GM10266 (cell line): ENCODE results near the gene AAK1.
"Not testable (repeated sequence)": the region's sequence is repeated elsewhere in the genome, so short reads cannot be mapped to it uniquely, and the experiment has no call there.

Experiments used
- DNase-seq: peaks from one replicate; pipeline ENCODE4 v3.0.0; 2012; ENCODE audit errors: extremely low spot score
- TF ChIP-seq, protein P1 (sequence below): IDR thresholded peaks from 2 replicates; pipeline ENCODE4 v1.5.1; 2012; ENCODE audit warnings: mild to moderate bottlenecking, low read depth; ENCODE audit not compliant: control insufficient read depth, insufficient read depth; ENCODE audit errors: missing control alignments

AAK1 gene

DNA sequence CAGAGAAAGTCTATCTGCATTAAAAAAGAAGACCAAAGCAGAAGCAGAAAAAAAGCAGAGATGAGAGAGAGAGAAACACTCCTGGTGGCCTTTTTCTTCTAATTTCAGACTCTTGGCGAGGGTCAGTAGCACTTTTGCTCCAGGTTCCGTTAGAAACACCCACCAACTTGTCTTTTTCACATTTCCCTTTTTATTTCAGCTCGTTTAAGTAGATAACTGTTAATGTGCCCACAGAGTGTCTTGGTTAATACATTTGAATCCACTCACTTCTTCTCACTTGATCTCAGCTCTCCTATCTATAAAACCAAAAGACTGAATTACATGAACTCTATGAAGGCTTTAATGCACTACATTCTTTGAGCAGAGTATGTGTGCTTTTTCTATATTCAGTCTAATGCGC is 63.1 kb downstream of the AAK1 start:
- TF ChIP-seq, protein P1, sequence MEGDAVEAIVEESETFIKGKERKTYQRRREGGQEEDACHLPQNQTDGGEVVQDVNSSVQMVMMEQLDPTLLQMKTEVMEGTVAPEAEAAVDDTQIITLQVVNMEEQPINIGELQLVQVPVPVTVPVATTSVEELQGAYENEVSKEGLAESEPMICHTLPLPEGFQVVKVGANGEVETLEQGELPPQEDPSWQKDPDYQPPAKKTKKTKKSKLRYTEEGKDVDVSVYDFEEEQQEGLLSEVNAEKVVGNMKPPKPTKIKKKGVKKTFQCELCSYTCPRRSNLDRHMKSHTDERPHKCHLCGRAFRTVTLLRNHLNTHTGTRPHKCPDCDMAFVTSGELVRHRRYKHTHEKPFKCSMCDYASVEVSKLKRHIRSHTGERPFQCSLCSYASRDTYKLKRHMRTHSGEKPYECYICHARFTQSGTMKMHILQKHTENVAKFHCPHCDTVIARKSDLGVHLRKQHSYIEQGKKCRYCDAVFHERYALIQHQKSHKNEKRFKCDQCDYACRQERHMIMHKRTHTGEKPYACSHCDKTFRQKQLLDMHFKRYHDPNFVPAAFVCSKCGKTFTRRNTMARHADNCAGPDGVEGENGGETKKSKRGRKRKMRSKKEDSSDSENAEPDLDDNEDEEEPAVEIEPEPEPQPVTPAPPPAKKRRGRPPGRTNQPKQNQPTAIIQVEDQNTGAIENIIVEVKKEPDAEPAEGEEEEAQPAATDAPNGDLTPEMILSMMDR, result no peak
- DNase-seq, result no peak

DNA sequence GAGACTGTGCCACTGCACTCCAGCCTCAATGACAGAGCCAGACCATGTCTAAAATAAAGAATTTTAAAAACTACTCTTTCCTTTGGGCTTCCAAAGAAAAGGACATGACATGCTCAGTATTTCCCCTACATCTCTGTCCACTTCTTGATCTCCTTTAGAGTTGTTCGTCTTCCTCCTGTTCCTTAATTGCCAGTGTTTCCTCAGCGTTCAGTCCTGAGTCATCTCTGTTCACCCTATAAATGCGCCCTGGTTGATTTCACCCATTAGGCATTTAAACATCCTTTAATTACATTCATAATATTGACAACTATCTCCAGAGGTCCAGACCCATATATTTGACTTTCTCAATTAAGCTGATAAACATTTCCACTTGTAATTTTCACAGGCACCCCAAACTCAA is 64.0 kb downstream of the AAK1 start:
- TF ChIP-seq, protein P1, result no peak
- DNase-seq, result no peak

DNA sequence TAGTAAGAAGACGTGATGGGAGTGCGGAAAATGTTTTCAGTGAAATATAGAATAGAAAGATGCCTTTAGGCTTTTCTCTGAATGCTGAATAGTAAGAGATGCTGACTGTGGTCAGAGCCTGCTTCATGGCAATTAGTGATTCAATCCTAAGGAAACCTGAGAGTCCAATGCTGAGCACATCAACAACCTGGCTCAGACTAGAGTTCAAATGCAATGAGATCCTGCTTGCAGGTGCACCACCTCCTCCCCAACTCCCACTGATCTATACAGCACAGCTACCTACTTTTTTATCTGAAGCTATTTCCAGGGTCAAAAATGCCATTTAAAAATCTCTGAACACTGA is 65.4 kb downstream of the AAK1 start:
- TF ChIP-seq, protein P1, result no peak

DNA sequence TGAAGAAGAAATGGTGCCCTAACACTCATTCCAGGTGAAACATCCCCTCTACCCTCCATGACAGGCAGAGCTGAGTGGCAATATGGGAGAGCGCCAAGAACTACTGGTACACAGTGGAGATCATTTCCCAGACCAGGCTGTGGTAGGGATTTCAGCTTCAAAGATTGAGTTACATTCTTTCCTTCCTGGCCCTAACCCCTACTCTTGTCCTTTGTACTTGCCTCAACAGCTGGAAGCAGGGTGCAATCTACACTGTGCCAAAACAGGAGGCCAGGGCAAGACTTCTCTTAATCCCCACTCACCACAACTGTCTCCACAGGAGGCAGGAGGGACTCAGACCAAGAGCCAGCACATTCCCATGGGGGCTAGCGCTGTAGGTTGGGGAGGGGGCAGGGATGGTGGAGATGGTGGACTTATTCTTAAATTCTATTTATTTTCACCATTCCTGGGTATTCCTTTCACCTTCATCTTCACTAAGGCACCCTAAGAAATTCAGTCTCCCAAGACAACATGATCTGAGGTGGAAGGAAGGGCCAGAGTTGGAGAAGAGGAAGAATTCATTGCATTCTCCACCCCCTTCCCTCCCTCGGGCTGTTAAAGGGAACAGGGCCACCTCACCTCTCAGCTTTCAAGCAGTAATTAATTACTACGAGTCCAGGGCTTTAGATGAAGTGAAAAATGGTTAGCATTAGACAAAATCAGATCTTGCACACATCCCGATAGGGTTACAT is 65.9 kb downstream of the AAK1 start:
- no peak for DNase-seq
- TF ChIP-seq, protein P1, result no peak

More for the DNA sequence above, 65.4 kb downstream of the AAK1 start:
- no peak for DNase-seq

DNA sequence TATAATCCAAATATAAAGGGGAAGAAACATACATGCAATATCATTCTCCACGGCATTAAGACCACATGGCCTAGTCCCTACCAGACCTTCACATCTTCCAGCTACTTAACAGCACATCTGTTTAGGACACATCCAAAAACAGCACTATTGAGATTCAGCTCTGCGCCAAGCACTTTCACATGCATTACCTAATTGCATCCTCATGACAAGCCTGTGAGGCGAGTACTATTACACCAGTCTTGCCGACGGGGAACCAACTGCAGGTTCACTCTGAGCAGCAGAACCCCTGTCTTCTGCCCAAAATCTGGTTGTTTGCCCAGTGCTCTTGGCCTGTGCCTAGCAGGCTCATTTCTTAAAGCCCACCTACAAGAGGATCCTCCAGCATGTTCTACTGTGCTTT is 66.7 kb downstream of the AAK1 start:
- TF ChIP-seq, protein P1, result no peak
- no peak for DNase-seq

DNA sequence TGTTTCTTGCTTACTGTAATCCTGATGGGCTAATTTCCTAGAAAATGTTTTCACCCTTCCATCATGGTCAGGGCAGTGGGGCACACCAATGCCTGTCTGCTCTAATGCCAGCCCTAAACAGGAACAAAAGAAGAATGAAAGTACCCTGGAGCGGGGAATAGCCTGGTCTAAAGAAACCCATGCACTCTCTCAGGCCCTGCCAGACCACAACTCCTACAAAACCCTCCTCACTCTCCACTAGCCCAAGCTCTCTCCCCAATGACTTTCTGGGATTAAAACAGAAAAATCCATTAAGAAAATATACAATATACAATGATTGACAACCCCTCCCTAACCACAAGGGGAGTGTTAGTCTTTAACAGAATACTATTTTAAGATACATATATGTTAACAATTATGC is 67.6 kb downstream of the AAK1 start:
- TF ChIP-seq, protein P1, result no peak
- no peak for DNase-seq

DNA sequence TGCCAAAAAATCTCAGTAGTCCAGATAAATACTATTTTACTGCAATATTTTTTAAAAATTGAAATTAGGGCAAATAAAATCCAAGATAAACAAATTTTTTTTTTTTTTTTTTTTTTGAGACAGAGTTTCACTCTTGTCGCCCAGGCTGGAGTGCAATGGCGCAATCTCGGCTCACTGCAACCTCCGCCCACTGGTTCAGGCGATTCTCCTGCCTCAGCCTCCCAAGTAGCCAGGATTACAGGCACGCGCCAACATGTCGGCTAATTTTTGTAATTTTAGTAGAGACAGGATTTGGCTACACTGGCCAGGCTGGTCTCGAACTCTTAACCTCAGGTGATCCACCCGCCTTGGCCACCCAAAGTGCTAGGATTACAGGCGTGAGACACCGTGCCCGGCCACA is 68.2 kb downstream of the AAK1 start:
- DNase-seq, result not testable (repeated sequence)

DNA sequence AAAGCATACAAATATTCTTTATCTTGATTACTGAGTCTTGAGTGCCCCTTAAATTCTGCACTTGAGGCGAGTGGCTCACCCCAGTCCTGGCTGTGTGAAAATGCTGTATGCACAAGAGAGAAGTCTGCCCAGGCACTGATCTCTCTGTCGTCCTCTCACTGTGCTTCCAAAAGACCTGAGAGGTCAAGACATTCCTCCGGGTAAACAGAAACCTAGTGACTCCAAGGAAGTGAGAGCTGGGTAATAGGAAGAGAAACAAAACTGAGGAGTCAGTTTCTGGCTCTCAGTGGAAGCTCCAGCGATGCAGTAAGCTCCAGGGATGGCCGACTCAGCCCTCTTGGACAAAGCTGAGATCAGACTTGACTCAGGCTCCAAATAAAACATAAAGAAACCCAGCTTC is 70.9 kb downstream of the AAK1 start:
- TF ChIP-seq, protein P1, result no peak
- no peak for DNase-seq
